Type B pancreatic cell (in vitro differentiated cells): ENCODE data around the gene RBM26. TPM values are rescaled to one million over a fixed set of nuclear protein-coding genes. Genes with fewer than 3 reads are reported as not detected.
A peak's percentile ranks its signal among the peaks of the same experiment; 100 is the strongest.

Source experiments
- DNase-seq: peaks from one replicate; pipeline ENCODE4 v3.0.0; 2021; ENCODE audit warnings: mixed read lengths; ENCODE audit not compliant: unreplicated experiment; ENCODE audit errors: extremely low spot score
- H3K27ac Mint-ChIP-seq: 2 replicates; pipeline ENCODE4 v1.8.0; 2021; ENCODE audit warnings: mild to moderate bottlenecking, mixed read lengths
- H3K27me3 Mint-ChIP-seq: 2 replicates; pipeline ENCODE4 v1.8.0; 2021; ENCODE audit warnings: mixed read lengths
- H3K36me3 Mint-ChIP-seq: 2 replicates; pipeline ENCODE4 v1.8.0; 2021; ENCODE audit warnings: mixed read lengths
- H3K4me1 Mint-ChIP-seq: one replicate; pipeline ENCODE4 v1.8.0; 2021; ENCODE audit warnings: mixed read lengths; ENCODE audit not compliant: unreplicated experiment
- H3K4me3 Mint-ChIP-seq: 2 replicates; pipeline ENCODE4 v1.8.0; 2021; ENCODE audit warnings: mild to moderate bottlenecking, mixed read lengths
- H3K9me3 Mint-ChIP-seq: 2 replicates; pipeline ENCODE4 v1.8.0; 2021; ENCODE audit warnings: mixed read lengths
- long read RNA-seq: library from polyadenylated mRNA; unstranded; transcript quantifications from one replicate; pipeline ENCODE4 v2.0.0, GENCODE V29; 2020
- total RNA-seq: library from RNA; stranded (reverse); gene quantifications from 2 replicates; pipeline ENCODE4 v1.2.1, GENCODE V29; 2021; ENCODE audit warnings: low replicate concordance
- TF ChIP-seq, protein P1 (sequence below): fragments of 200-600 bp; sonication (generic); conservative IDR thresholded peaks from 2 replicates; pipeline ENCODE4 v1.5.0; 2021; ENCODE audit warnings: antibody characterized with exemption, mild to moderate bottlenecking

The RBM26 gene, protein sequence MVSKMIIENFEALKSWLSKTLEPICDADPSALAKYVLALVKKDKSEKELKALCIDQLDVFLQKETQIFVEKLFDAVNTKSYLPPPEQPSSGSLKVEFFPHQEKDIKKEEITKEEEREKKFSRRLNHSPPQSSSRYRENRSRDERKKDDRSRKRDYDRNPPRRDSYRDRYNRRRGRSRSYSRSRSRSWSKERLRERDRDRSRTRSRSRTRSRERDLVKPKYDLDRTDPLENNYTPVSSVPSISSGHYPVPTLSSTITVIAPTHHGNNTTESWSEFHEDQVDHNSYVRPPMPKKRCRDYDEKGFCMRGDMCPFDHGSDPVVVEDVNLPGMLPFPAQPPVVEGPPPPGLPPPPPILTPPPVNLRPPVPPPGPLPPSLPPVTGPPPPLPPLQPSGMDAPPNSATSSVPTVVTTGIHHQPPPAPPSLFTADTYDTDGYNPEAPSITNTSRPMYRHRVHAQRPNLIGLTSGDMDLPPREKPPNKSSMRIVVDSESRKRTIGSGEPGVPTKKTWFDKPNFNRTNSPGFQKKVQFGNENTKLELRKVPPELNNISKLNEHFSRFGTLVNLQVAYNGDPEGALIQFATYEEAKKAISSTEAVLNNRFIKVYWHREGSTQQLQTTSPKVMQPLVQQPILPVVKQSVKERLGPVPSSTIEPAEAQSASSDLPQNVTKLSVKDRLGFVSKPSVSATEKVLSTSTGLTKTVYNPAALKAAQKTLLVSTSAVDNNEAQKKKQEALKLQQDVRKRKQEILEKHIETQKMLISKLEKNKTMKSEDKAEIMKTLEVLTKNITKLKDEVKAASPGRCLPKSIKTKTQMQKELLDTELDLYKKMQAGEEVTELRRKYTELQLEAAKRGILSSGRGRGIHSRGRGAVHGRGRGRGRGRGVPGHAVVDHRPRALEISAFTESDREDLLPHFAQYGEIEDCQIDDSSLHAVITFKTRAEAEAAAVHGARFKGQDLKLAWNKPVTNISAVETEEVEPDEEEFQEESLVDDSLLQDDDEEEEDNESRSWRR
- total RNA-seq: 40.8 and 66.9 TPM in 2 replicates
- long read RNA-seq, partial matches to known transcripts: 8 of 17 reads
- long read RNA-seq, other reads (novel, unspliced or antisense): 9 of 17 reads

GRCh38 chr13:79405831-79406596, at the start of gene RBM26:
Gene RBM26, minus strand, starts transcription at chr13:79406255. Its CDS starts 481 bp downstream, at chr13:79405774.
- H3K4me3 Mint-ChIP-seq: peak within 1 kb of the TSS; percentile 94
- H3K36me3 Mint-ChIP-seq: peaks cover 8% of the 10 kb centered on the region
- TF ChIP-seq, protein P1, sequence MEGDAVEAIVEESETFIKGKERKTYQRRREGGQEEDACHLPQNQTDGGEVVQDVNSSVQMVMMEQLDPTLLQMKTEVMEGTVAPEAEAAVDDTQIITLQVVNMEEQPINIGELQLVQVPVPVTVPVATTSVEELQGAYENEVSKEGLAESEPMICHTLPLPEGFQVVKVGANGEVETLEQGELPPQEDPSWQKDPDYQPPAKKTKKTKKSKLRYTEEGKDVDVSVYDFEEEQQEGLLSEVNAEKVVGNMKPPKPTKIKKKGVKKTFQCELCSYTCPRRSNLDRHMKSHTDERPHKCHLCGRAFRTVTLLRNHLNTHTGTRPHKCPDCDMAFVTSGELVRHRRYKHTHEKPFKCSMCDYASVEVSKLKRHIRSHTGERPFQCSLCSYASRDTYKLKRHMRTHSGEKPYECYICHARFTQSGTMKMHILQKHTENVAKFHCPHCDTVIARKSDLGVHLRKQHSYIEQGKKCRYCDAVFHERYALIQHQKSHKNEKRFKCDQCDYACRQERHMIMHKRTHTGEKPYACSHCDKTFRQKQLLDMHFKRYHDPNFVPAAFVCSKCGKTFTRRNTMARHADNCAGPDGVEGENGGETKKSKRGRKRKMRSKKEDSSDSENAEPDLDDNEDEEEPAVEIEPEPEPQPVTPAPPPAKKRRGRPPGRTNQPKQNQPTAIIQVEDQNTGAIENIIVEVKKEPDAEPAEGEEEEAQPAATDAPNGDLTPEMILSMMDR: peak; percentile 44
- H3K27ac Mint-ChIP-seq: peak within 1 kb of the TSS; percentile 93
- H3K9me3 Mint-ChIP-seq: no peaks in the 10 kb centered on the region
- H3K27me3 Mint-ChIP-seq: no peaks in the 10 kb centered on the region
- DNase-seq: peak; percentile 92
- H3K4me1 Mint-ChIP-seq: peaks cover 43% of the 10 kb centered on the region

DNA sequence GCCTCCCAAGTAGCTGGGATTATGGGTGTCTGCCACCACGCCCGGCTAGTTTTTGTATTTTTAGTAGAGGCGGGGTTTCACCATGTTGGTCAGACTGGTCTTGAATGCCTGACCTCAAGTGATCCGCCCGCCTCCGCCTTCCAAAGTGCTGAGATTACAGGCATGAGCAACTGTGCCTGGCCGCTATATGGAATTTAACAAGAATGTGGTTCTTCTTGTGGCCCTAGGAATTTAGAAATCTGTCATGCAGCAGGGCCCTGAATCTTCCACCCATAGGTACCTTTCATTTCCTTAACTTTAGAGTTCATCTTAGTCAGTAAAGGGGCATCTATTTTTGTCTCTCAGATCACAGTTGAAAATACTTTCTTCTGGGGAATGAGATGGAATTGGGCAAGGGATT, 49.3 kb upstream of the RBM26 start:
- TF ChIP-seq, protein P1: no peak
- Mint-ChIP-seq H3K9me3 (peaks cover 11% of the 10 kb centered on the region), H3K36me3 (peaks cover 3% of the 10 kb centered on the region), H3K4me1 (peaks cover 13% of the 10 kb centered on the region), H3K4me3 (peak overlapping the region; percentile 18), H3K27me3 (no peaks in the 10 kb centered on the region), H3K27ac (peak overlapping the region; percentile 91)
- DNase-seq: no peak

DNA sequence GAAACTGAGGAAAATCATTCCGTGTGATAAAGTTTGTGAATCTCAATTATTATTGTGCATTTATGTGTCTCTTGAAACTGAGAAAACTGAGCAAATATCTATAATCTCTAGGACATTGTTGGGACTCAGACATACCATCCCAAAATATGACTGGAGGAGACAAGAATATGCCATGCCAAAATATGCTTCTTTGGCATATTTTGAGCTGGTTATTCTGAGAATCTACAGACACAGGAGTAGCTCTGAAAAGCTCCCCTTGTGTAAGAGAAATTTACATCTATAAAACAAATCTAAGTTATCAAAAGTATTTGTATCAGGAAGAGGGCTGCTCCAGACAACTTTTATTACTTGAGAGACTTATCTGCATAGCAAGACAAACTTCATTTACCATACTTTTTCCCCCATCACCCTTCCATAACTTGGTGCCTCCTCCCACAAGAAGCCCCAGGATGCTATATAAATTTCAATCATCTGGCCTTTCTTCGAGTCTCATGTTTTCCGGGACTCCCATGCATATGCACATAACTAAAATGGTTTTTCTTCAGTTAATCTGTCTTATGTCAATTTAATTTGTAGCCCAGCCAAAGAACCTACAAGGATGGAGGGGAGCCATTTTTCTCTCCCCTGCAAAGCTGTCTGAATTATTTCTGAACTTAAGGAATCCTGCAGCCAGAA, 46.3 kb upstream of the RBM26 start:
- Mint-ChIP-seq H3K9me3 (peaks cover 5% of the 10 kb centered on the region), H3K27ac (no peak overlapping the region), H3K4me3 (no peak overlapping the region), H3K36me3 (peaks cover 3% of the 10 kb centered on the region), H3K27me3 (no peaks in the 10 kb centered on the region), H3K4me1 (peaks cover 5% of the 10 kb centered on the region)
- no peak for DNase-seq
- TF ChIP-seq, protein P1: no peak

DNA sequence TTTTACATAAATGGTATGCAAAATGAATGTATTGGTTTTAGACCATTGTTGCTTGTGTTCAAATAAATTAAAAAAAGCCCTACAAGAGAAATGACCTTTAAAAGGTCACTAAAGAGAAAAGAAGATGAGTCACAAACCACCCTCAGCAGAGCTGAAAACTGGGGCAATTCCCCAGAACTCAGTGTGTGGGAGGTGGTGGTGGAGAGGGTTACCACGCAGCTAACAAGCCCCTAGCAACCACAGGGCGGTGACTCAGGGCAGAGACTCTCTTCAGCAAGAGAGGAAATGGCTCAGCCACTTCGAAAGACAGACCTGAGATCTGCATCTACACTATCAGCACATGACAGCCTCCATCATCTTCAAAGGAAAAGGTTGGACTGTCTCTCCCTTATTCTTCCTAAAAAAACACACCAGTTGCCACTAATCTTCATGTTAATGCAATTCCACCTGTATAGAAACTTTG, 45.5 kb upstream of the RBM26 start:
- H3K4me3 Mint-ChIP-seq: no peak overlapping the region
- no peaks in the 10 kb centered on the region for H3K27me3 Mint-ChIP-seq
- H3K36me3 Mint-ChIP-seq: peaks cover 3% of the 10 kb centered on the region
- H3K27ac Mint-ChIP-seq: no peak overlapping the region
- H3K9me3 Mint-ChIP-seq: peaks cover 5% of the 10 kb centered on the region
- H3K4me1 Mint-ChIP-seq: peaks cover 5% of the 10 kb centered on the region
- no peak for DNase-seq
- TF ChIP-seq, protein P1: no peak
